ENCODE results near the gene NUDC. TPM values are rescaled to one million over a fixed set of nuclear protein-coding genes. Genes with fewer than 3 reads are reported as not detected.

NUDC gene
- total RNA-seq, 1 experiment from 2014 or later, result 118 TPM

DNA sequence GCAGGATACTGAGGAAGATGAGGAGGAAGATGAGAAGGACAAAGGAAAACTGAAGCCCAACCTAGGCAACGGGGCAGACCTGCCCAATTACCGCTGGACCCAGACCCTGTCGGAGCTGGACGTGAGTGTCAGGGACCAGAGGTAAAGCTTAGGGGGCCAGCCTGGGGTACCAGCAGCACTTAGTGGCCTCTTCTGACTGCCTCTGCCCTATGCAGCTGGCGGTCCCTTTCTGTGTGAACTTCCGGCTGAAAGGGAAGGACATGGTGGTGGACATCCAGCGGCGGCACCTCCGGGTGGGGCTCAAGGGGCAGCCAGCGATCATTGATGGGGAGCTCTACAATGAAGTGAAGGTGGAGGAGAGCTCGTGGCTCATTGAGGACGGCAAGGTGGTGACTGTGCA lies 21.1 kb downstream of the NUDC start:
- Mint-ChIP-seq H3K27me3 (ENCODE audit: low read depth) (no peaks in the 10 kb centered on the region), H3K36me3 (ENCODE audit: insufficient read depth in 1 of 3, low read depth in 3 of 3) (peaks cover 42 to 84% (median 63%) of the 10 kb centered on the region in 3 experiments; a peak in 6 of 7 replicates), H3K4me3 (no peak overlapping the region; a peak in 1 of 5 replicates), H3K4me1 (no peaks in the 10 kb centered on the region), H3K27ac (peak overlapping the region in 2 of 3 experiments; percentile 82 to 85; a peak in 4 of 7 replicates), H3K9me3 (no peaks in the 10 kb centered on the region)
- no peak overlapping the region for H3K4me2 ChIP-seq (ENCODE audit: insufficient read depth, insufficient read length, low read length)
- WGBS (ENCODE audit: extremely low coverage, insufficient read length, low lambda C conversion rate), result no CpG with 5 or more reads among the region's 12 CpGs
- no peak overlapping the region for H2BK12ac ChIP-seq (ENCODE audit: insufficient read length, low read depth, low read length)
- H3K4ac ChIP-seq (ENCODE audit: low read depth, low read length), result no peak overlapping the region
- H2BK120ac ChIP-seq (ENCODE audit: low read depth, low read length, poor library complexity, severe bottlenecking), result no peak overlapping the region
- no peak overlapping the region for H2AFZ ChIP-seq (ENCODE audit: low read length)
- no peak overlapping the region for H3K56ac ChIP-seq (ENCODE audit: insufficient read length, low read depth, low read length)
- H3K4me1 ChIP-seq (ENCODE audit: insufficient read depth, low read length), result no peaks in the 10 kb centered on the region
- H3K79me2 ChIP-seq (ENCODE audit: insufficient read depth, low read length), result no peaks in the 10 kb centered on the region; the same call in 1 of the 2 replicates
- H4K8ac ChIP-seq (replicated peaks; ENCODE audit: insufficient read length, low read depth, low read length), result no peak overlapping the region
- no peak overlapping the region for H4K91ac ChIP-seq (ENCODE audit: insufficient read length, low read depth, low read length)
- H3K27me3 ChIP-seq (ENCODE audit: insufficient read depth, low read length), result no peaks in the 10 kb centered on the region
- H2AK5ac ChIP-seq (ENCODE audit: insufficient read length, low read length), result no peak overlapping the region
- DNase-seq, result no peak
- no peak overlapping the region for H3K27ac ChIP-seq (ENCODE audit: insufficient read length, low read depth, low read length)
- H2BK20ac ChIP-seq (ENCODE audit: low read depth, low read length, poor library complexity, severe bottlenecking), result no peak overlapping the region
- H3K9ac ChIP-seq (ENCODE audit: extremely low read depth, insufficient read length, low read length), result no peak overlapping the region
- no peaks in the 10 kb centered on the region for H3K79me1 ChIP-seq (ENCODE audit: insufficient read depth, low read depth, low read length, poor library complexity, severe bottlenecking)
- H4K20me1 ChIP-seq (ENCODE audit: control insufficient read depth, insufficient read depth, insufficient read length), result no peaks in the 10 kb centered on the region
- no peaks in the 10 kb centered on the region for H3K23me2 ChIP-seq (ENCODE audit: insufficient read length, low read depth, low read length, poor library complexity, severe bottlenecking)
- H2BK15ac ChIP-seq (ENCODE audit: low read depth, low read length), result no peak overlapping the region
- TF ChIP-seq, protein P1, sequence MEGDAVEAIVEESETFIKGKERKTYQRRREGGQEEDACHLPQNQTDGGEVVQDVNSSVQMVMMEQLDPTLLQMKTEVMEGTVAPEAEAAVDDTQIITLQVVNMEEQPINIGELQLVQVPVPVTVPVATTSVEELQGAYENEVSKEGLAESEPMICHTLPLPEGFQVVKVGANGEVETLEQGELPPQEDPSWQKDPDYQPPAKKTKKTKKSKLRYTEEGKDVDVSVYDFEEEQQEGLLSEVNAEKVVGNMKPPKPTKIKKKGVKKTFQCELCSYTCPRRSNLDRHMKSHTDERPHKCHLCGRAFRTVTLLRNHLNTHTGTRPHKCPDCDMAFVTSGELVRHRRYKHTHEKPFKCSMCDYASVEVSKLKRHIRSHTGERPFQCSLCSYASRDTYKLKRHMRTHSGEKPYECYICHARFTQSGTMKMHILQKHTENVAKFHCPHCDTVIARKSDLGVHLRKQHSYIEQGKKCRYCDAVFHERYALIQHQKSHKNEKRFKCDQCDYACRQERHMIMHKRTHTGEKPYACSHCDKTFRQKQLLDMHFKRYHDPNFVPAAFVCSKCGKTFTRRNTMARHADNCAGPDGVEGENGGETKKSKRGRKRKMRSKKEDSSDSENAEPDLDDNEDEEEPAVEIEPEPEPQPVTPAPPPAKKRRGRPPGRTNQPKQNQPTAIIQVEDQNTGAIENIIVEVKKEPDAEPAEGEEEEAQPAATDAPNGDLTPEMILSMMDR (conservative IDR thresholded peaks at IDR 0.05), result no peak
- no peak overlapping the region for H3K23ac ChIP-seq (ENCODE audit: insufficient read length, low read depth, low read length)
- H4K5ac ChIP-seq (ENCODE audit: insufficient read length, low read depth, low read length), result no peak overlapping the region
- no peak overlapping the region for H2BK5ac ChIP-seq (ENCODE audit: insufficient read length, low read length)
- no peak overlapping the region for H3K18ac ChIP-seq (ENCODE audit: insufficient read length, low read depth, low read length)
- H3K9me3 ChIP-seq (ENCODE audit: control insufficient read depth, low read depth, low read length), result no peaks in the 10 kb centered on the region
- no peak overlapping the region for H3T11ph ChIP-seq (ENCODE audit: low read length)
- no peak overlapping the region for H3K14ac ChIP-seq (ENCODE audit: insufficient read depth, low read length)
